IMR-90 (cell line): Measurements from ENCODE around the gene MAP2. TPM values are rescaled to one million over a fixed set of nuclear protein-coding genes. Genes with fewer than 3 reads are reported as not detected.

Source experiments
- ATAC-seq: fragments of 200-7000 bp; cut with Tn5 transposase; 2 replicates; pipeline ENCODE4 v1.9.1; 2020; ENCODE audit warnings: low read depth, mild to moderate bottlenecking, moderate library complexity
- BruUV-seq: library from RNA; stranded (reverse); fragments of 400-500 nt; replicated peaks from 2 replicates; lab custom pipeline; 2021; lab: Mats Ljungman, UMichigan
- CTCF ChIA-PET: fragments of 300-600 bp; formaldehyde crosslinking; extraction: SDS; loops from one replicate; lab custom pipeline; 2021; ENCODE audit warnings: antibody characterized with exemption; lab: Yijun Ruan, JAX
- POLR2A ChIA-PET: fragments of 300-600 bp; sonication (Branson Sonifier 250); formaldehyde crosslinking; loops from one replicate; lab custom pipeline; 2022; ENCODE audit warnings: antibody characterized with exemption; ENCODE audit not compliant: unreplicated experiment; lab: Charles Lee
- DNase-seq: peaks from one replicate; pipeline ENCODE4 v3.0.0; 2013
- H2AFZ ChIP-seq: replicated peaks from 2 replicates; pipeline ENCODE3; 2013; ENCODE audit warnings: low read length, mild to moderate bottlenecking; ENCODE audit not compliant: poor library complexity
- H2AK5ac ChIP-seq: 2 replicates; pipeline ENCODE4 v1.6.1; 2013; ENCODE audit warnings: low read depth, low read length, inconsistent platforms
- H2AK9ac ChIP-seq: replicated peaks from 2 replicates; pipeline ENCODE3; 2013; ENCODE audit warnings: mild to moderate bottlenecking, low read depth, low read length, moderate library complexity; ENCODE audit not compliant: poor library complexity
- H2BK120ac ChIP-seq: 2 replicates; pipeline ENCODE4 v1.6.1; 2013; ENCODE audit warnings: low read depth, low read length, inconsistent platforms
- H2BK15ac ChIP-seq: 3 replicates; pipeline ENCODE4 v1.6.1; 2013; ENCODE audit warnings: low read depth, low read length, inconsistent platforms
- H2BK20ac ChIP-seq: 2 replicates; pipeline ENCODE4 v1.6.1; 2013; ENCODE audit warnings: low read depth, mild to moderate bottlenecking, inconsistent platforms, low read length, moderate library complexity
- H2BK5ac ChIP-seq: 2 replicates; pipeline ENCODE4 v1.6.1; 2013; ENCODE audit warnings: mild to moderate bottlenecking, low read depth, low read length, inconsistent platforms; ENCODE audit not compliant: poor library complexity, severe bottlenecking
- H3K14ac ChIP-seq: replicated peaks from 2 replicates; pipeline ENCODE4 v1.6.1; 2013; ENCODE audit warnings: low read depth, low read length, inconsistent platforms
- H3K18ac ChIP-seq: 2 replicates; pipeline ENCODE4 v1.6.1; 2013; ENCODE audit warnings: low read depth, low read length, control low read depth
- H3K23ac ChIP-seq: 2 replicates; pipeline ENCODE4 v1.6.1; 2013; ENCODE audit warnings: low read depth, low read length, inconsistent platforms
- H3K27ac ChIP-seq: 2 replicates; pipeline ENCODE4 v1.5.1; 2013; ENCODE audit warnings: mild to moderate bottlenecking, control low read depth, low read length; ENCODE audit not compliant: insufficient read depth
- H3K27me3 ChIP-seq: 2 replicates; pipeline ENCODE4 v1.6.1; 2013; ENCODE audit warnings: low read length; ENCODE audit not compliant: control insufficient read depth, insufficient read depth
- H3K36me3 ChIP-seq: 2 replicates; pipeline ENCODE4 v1.6.1; 2013; ENCODE audit warnings: low read length, mixed read lengths; ENCODE audit not compliant: control insufficient read depth, insufficient read depth
- H3K4ac ChIP-seq: 2 replicates; pipeline ENCODE4 v1.6.1; 2013; ENCODE audit warnings: low read depth, low read length, inconsistent platforms
- H3K4me1 ChIP-seq: 2 replicates; pipeline ENCODE4 v1.6.1; 2013; ENCODE audit warnings: low read length, mixed read lengths; ENCODE audit not compliant: control insufficient read depth, insufficient read depth
- H3K4me2 ChIP-seq: 2 replicates; pipeline ENCODE4 v1.6.1; 2013; ENCODE audit warnings: low read depth, mild to moderate bottlenecking, control low read depth, low read length, moderate library complexity
- H3K4me3 ChIP-seq: 2 replicates; pipeline ENCODE4 v1.5.1; 2013; ENCODE audit warnings: low read depth, mild to moderate bottlenecking, control low read depth, low read length, moderate library complexity; ENCODE audit not compliant: insufficient read depth
- H3K56ac ChIP-seq: 2 replicates; pipeline ENCODE4 v1.6.1; 2013; ENCODE audit warnings: low read length, inconsistent platforms; ENCODE audit not compliant: insufficient read depth; ENCODE audit errors: extremely low read depth
- H3K79me1 ChIP-seq, 2 experiments: 2 replicates each; pipeline ENCODE4 v1.6.1; 2013; ENCODE audit warnings: low read length in 2 of 2, inconsistent platforms in 1 of 2, low read depth in 1 of 2
- H3K9ac ChIP-seq: 2 replicates; pipeline ENCODE4 v1.6.1; 2013; ENCODE audit warnings: low read depth, low read length, control low read depth
- H3K9me1 ChIP-seq: 2 replicates; pipeline ENCODE4 v1.6.1; 2013; ENCODE audit warnings: low read length, inconsistent platforms; ENCODE audit not compliant: insufficient read depth
- H3K9me3 ChIP-seq: 2 replicates; pipeline ENCODE4 v1.6.1; 2013; ENCODE audit warnings: low read length; ENCODE audit not compliant: control insufficient read depth, insufficient read depth
- H4K20me1 ChIP-seq: 2 replicates; pipeline ENCODE4 v1.6.1; 2013; ENCODE audit warnings: low read length, inconsistent platforms; ENCODE audit not compliant: insufficient read depth
- H4K5ac ChIP-seq: 2 replicates; pipeline ENCODE4 v1.6.1; 2013; ENCODE audit warnings: mild to moderate bottlenecking, low read depth, low read length, control low read depth
- H4K8ac ChIP-seq, 2 experiments: 2 replicates each; pipeline ENCODE4 v1.6.1; 2013; ENCODE audit warnings: low read depth in 2 of 2, low read length in 2 of 2, control low read depth in 1 of 2, inconsistent platforms in 1 of 2
- H4K91ac ChIP-seq: 2 replicates; pipeline ENCODE4 v1.6.1; 2013; ENCODE audit warnings: low read depth, low read length, inconsistent platforms; ENCODE audit not compliant: insufficient read depth
- BHLHE40 ChIP-seq: fragments of 150-350 bp; IDR thresholded peaks from 2 replicates; pipeline ENCODE4 v1.6.1; 2016; ENCODE audit warnings: mild to moderate bottlenecking, low read depth, low read length
- CEBPB ChIP-seq: IDR thresholded peaks from 2 replicates; pipeline ENCODE4 v1.6.1; 2012; ENCODE audit warnings: low read depth, low read length, improper control_type of control experiment
- MXI1 ChIP-seq: IDR thresholded peaks from 2 replicates; pipeline ENCODE4 v1.6.1; 2012; ENCODE audit warnings: low read depth, mild to moderate bottlenecking, low read length, moderate library complexity, borderline replicate concordance
- NFE2L2 ChIP-seq: fragments of 150-350 bp; IDR thresholded peaks from 2 replicates; pipeline ENCODE4 v1.6.1; 2016; ENCODE audit warnings: low read depth, mild to moderate bottlenecking, low read length
- POLR2A ChIP-seq: IDR thresholded peaks from 2 replicates; pipeline ENCODE4 v1.6.1; 2012; ENCODE audit warnings: mild to moderate bottlenecking, low read depth, low read length
- RAD21 ChIP-seq: IDR thresholded peaks from 2 replicates; pipeline ENCODE4 v1.6.1; 2012; ENCODE audit warnings: low read length, improper control_type of control experiment
- RCOR1 ChIP-seq: IDR thresholded peaks from 2 replicates; pipeline ENCODE4 v1.6.1; 2012; ENCODE audit warnings: mild to moderate bottlenecking, low read length, improper control_type of control experiment; ENCODE audit not compliant: insufficient replicate concordance
- SMC3 ChIP-seq: fragments of 150-350 bp; IDR thresholded peaks from 2 replicates; pipeline ENCODE4 v1.6.1; 2016; ENCODE audit warnings: low read depth, mild to moderate bottlenecking, antibody characterized with exemption, low read length, moderate library complexity
- WGBS, 2 experiments: methylation state at CpG; one replicate each; pipeline versions ENCODE4 v1.1.5 to v1.1.7; 2013; ENCODE audit warnings: missing lambda C conversion rate in 2 of 2; ENCODE audit not compliant: insufficient read length in 1 of 2; ENCODE audit errors: extremely low coverage in 2 of 2; 5-methylcytosine and 5-hydroxymethylcytosine counted together
- dilution Hi-C: fragments of 300-500 bp; cut with HindIII; formaldehyde crosslinking; loops from one replicate; pipeline ENCODE4 v1.14.3; 2018; ENCODE audit warnings: low sequenced_read_pairs; ENCODE audit not compliant: unreplicated experiment
- in situ Hi-C: fragments of 300-500 bp; cut with MboI; formaldehyde crosslinking; loops from 3 replicates; pipeline ENCODE4 v1.14.3; 2019; ENCODE audit warnings: low sequenced_read_pairs, inconsistent platforms, mixed read lengths
- intact Hi-C: fragments of 100-400 bp; cut with micrococcal nuclease; formaldehyde crosslinking; loops from 2 replicates; pipeline ENCODE4 v1.10.0; 2022
- polyA plus RNA-seq, 3 experiments: library from polyadenylated mRNA; depleted of rRNA; stranded (reverse); fragments of >200 nt; gene quantifications; 2 replicates each; pipeline ENCODE4 v1.2.3, GENCODE V29; 2012; ENCODE audit warnings: low replicate concordance in 1 of 3
- total RNA-seq: library from RNA; depleted of rRNA; stranded (reverse); fragments of >200 nt; gene quantifications from 2 replicates; pipeline ENCODE4 v1.2.3, GENCODE V29; 2012
- TF ChIP-seq, protein P1 (sequence below): fragments of 150-350 bp; IDR thresholded peaks from 2 replicates; pipeline ENCODE4 v1.6.1; 2016; ENCODE audit warnings: low read depth, mild to moderate bottlenecking, low read length, moderate library complexity, borderline replicate concordance
- TF ChIP-seq, protein P2 (sequence below): conservative IDR thresholded peaks from 2 replicates; pipeline ENCODE4 v1.5.1; 2012; ENCODE audit warnings: mild to moderate bottlenecking, low read depth, low read length, improper control_type of control experiment
- TF ChIP-seq, protein P3 (sequence below): fragments of 150-350 bp; IDR thresholded peaks from 2 replicates; pipeline ENCODE4 v1.6.1; 2017; ENCODE audit warnings: mild to moderate bottlenecking, antibody characterized with exemption, low read length, low read depth

MAP2 gene
- total and polyA plus RNA-seq, 2 of the 4 experiments (the other 2 are of a cell fraction): 0.29 to 0.36 TPM

DNA sequence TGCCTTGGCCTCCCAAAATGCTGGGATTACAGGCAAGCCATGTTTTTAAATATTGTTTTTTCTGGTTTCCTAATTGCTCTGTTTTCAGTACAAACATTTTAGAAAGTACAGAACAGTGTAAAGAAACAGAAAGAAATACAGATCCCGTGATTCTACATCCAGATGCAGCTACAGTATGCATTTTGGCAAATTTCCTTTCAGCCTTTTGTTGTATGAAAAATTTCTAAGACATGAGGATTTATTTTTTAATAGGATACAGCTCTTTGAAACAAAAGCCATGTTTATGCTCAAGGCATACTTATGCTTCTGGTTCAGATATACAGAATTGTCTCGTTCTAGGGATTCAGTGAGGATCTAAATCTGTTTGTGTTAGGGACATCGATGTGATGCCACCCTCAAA is 109.5 kb downstream of the MAP2 start:
- H3K9me3 ChIP-seq: no peaks in the 10 kb centered on the region
- no peak overlapping the region for H3K4me2 ChIP-seq
- 50% methylated on average over 1 of the region's 3 CpGs; no CpG with 5 or more reads in 1 of the 2 experiments for WGBS, 2 experiments
- H4K20me1 ChIP-seq: no peaks in the 10 kb centered on the region
- H2AFZ ChIP-seq: no peak overlapping the region
- no peak overlapping the region for H3K27ac ChIP-seq
- H3K9ac ChIP-seq: no peak overlapping the region
- no peaks in the 10 kb centered on the region for H3K4me1 ChIP-seq
- DNase-seq (no peak), ATAC-seq (no peak)
- H2AK9ac ChIP-seq: no peak overlapping the region
- H3K79me1 ChIP-seq: no peaks in the 10 kb centered on the region
- no peaks in the 10 kb centered on the region for H3K36me3 ChIP-seq
- ChIA-PET CTCF (no interaction called here), POLR2A (no interaction called here)
- H3K23ac ChIP-seq: no peak overlapping the region
- in situ Hi-C loops: no loop called here
- TF ChIP-seq RCOR1 (no peak), RAD21 (no peak), POLR2A (no peak), BHLHE40 (no peak), CEBPB (no peak), SMC3 (no peak), NFE2L2 (no peak), MXI1 (no peak)
- TF ChIP-seq, protein P1, sequence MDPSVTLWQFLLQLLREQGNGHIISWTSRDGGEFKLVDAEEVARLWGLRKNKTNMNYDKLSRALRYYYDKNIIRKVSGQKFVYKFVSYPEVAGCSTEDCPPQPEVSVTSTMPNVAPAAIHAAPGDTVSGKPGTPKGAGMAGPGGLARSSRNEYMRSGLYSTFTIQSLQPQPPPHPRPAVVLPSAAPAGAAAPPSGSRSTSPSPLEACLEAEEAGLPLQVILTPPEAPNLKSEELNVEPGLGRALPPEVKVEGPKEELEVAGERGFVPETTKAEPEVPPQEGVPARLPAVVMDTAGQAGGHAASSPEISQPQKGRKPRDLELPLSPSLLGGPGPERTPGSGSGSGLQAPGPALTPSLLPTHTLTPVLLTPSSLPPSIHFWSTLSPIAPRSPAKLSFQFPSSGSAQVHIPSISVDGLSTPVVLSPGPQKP: no peak
- TF ChIP-seq, protein P2, sequence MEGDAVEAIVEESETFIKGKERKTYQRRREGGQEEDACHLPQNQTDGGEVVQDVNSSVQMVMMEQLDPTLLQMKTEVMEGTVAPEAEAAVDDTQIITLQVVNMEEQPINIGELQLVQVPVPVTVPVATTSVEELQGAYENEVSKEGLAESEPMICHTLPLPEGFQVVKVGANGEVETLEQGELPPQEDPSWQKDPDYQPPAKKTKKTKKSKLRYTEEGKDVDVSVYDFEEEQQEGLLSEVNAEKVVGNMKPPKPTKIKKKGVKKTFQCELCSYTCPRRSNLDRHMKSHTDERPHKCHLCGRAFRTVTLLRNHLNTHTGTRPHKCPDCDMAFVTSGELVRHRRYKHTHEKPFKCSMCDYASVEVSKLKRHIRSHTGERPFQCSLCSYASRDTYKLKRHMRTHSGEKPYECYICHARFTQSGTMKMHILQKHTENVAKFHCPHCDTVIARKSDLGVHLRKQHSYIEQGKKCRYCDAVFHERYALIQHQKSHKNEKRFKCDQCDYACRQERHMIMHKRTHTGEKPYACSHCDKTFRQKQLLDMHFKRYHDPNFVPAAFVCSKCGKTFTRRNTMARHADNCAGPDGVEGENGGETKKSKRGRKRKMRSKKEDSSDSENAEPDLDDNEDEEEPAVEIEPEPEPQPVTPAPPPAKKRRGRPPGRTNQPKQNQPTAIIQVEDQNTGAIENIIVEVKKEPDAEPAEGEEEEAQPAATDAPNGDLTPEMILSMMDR: no peak
- TF ChIP-seq, protein P3, sequence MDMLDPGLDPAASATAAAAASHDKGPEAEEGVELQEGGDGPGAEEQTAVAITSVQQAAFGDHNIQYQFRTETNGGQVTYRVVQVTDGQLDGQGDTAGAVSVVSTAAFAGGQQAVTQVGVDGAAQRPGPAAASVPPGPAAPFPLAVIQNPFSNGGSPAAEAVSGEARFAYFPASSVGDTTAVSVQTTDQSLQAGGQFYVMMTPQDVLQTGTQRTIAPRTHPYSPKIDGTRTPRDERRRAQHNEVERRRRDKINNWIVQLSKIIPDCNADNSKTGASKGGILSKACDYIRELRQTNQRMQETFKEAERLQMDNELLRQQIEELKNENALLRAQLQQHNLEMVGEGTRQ: no peak
- H3K9me1 ChIP-seq: no peaks in the 10 kb centered on the region
- H3K14ac ChIP-seq: no peak overlapping the region
- no peak overlapping the region for H3K56ac ChIP-seq
- no peak overlapping the region for H2BK20ac ChIP-seq
- no peak overlapping the region for H4K8ac ChIP-seq
- no peak overlapping the region for H3K4ac ChIP-seq
- no peak overlapping the region for H2BK120ac ChIP-seq
- H2AK5ac ChIP-seq: no peak overlapping the region
- dilution Hi-C loops: no loop called here
- no peak overlapping the region for H4K5ac ChIP-seq
- H2BK5ac ChIP-seq: no peak overlapping the region
- no peaks in the 10 kb centered on the region; the same call in 1 of the 2 replicates for H3K27me3 ChIP-seq
- H3K18ac ChIP-seq: no peak overlapping the region
- no peak overlapping the region for H3K4me3 ChIP-seq
- BruUV-seq: no TSS peak
- no peak overlapping the region for H4K91ac ChIP-seq
- intact Hi-C loops: loop anchor here (10.0 kb wide), 1 partner anchor 659 kb away; no protein-coding TSS in a partner anchor
- no peak overlapping the region for H2BK15ac ChIP-seq
